ENCODE data around the gene RPL22. TPM values are rescaled to one million over a fixed set of nuclear protein-coding genes. Genes with fewer than 3 reads are reported as not detected.

RPL22 gene
- polyA plus RNA-seq, 3 donors: 62.6 to 97.2 (median 65.6) TPM

GRCh38 chr1:6168947-6169586, 30.3 kb downstream of the RPL22 start:
- Histone ChIP-seq H3K4me1 (ENCODE audit: control insufficient read depth in 1 of 2, insufficient read depth in 2 of 2, low read length in 2 of 2) (peaks cover 11 to 15% of the 10 kb centered on the region in 2 donors), H3K27ac (ENCODE audit: low read depth in 1 of 2, low read length in 2 of 2) (no peak overlapping the region), H4K20me1 (ENCODE audit: insufficient read depth, low read length) (no peaks in the 10 kb centered on the region), H2AFZ (ENCODE audit: insufficient read depth, low read depth, low read length, poor library complexity, severe bottlenecking) (no peak overlapping the region), H3K27me3 (ENCODE audit: control insufficient read depth in 2 of 2, insufficient read depth in 2 of 2, low read length in 2 of 2) (peaks cover 0 to 2% of the 10 kb centered on the region in 2 donors), H3K36me3 (replicated peaks in 1 of 2; ENCODE audit: control insufficient read depth in 1 of 2, insufficient read depth in 2 of 2, low read length in 2 of 2) (no peaks in the 10 kb centered on the region), H3K9me3 (replicated peaks in 1 of 2; ENCODE audit: control insufficient read depth in 1 of 2, insufficient read depth in 1 of 2, low read length in 2 of 2) (no peaks in the 10 kb centered on the region), H3K4me3 (replicated peaks in 1 of 3; ENCODE audit: low read depth in 2 of 3, low read length in 3 of 3) (no peak overlapping the region), H3K79me2 (ENCODE audit: insufficient read depth, low read length) (no peaks in the 10 kb centered on the region), H3K9ac (ENCODE audit: insufficient read depth, low read length, poor library complexity, severe bottlenecking) (no peak overlapping the region), H3K4me2 (replicated peaks; ENCODE audit: extremely low read depth, low read length, poor library complexity, severe bottlenecking) (no peak overlapping the region)
- peaks cover 5 to 22% (median 10%) of the 10 kb centered on the region in 3 donors for H3K27me3 Mint-ChIP-seq (ENCODE audit: low read depth in 3 of 3)
- H3K36me3 Mint-ChIP-seq: no peaks in the 10 kb centered on the region
- TF ChIP-seq CTCF (IDR thresholded peaks at IDR 0.05): no peak
- WGBS (ENCODE audit: insufficient coverage): 94% methylated on average over 11 of the region's 18 CpGs
- intact Hi-C loops (cut with micrococcal nuclease): no loop called here
- H3K27ac Mint-ChIP-seq: no peak overlapping the region
- peaks cover 0 to 6% (median 0%) of the 10 kb centered on the region in 7 donors for H3K9me3 Mint-ChIP-seq
- no peak for DNase-seq
- peaks cover 9% of the 10 kb centered on the region for H3K4me1 Mint-ChIP-seq
- no peak overlapping the region for H3K4me3 Mint-ChIP-seq

- Histone ChIP-seq H3K27ac (ENCODE audit: low read depth in 1 of 2, low read length in 2 of 2) (no peak overlapping the region), H3K36me3 (replicated peaks in 1 of 2; ENCODE audit: control insufficient read depth in 1 of 2, insufficient read depth in 2 of 2, low read length in 2 of 2) (no peaks in the 10 kb centered on the region), H3K4me2 (replicated peaks; ENCODE audit: extremely low read depth, low read length, poor library complexity, severe bottlenecking) (no peak overlapping the region), H4K20me1 (ENCODE audit: insufficient read depth, low read length) (no peaks in the 10 kb centered on the region), H3K4me3 (replicated peaks in 1 of 3; ENCODE audit: low read depth in 2 of 3, low read length in 3 of 3) (no peak overlapping the region), H3K9ac (ENCODE audit: insufficient read depth, low read length, poor library complexity, severe bottlenecking) (no peak overlapping the region), H2AFZ (ENCODE audit: insufficient read depth, low read depth, low read length, poor library complexity, severe bottlenecking) (no peak overlapping the region), H3K9me3 (replicated peaks in 1 of 2; ENCODE audit: control insufficient read depth in 1 of 2, insufficient read depth in 1 of 2, low read length in 2 of 2) (no peaks in the 10 kb centered on the region), H3K79me2 (ENCODE audit: insufficient read depth, low read length) (no peaks in the 10 kb centered on the region), H3K27me3 (ENCODE audit: control insufficient read depth in 2 of 2, insufficient read depth in 2 of 2, low read length in 2 of 2) (no peaks in the 10 kb centered on the region), H3K4me1 (ENCODE audit: control insufficient read depth in 1 of 2, insufficient read depth in 2 of 2, low read length in 2 of 2) (peaks cover 11 to 15% of the 10 kb centered on the region in 2 donors)
- intact Hi-C loops (cut with micrococcal nuclease): no loop called here
- TF ChIP-seq CTCF (IDR thresholded peaks at IDR 0.05): no peak
- no peak overlapping the region for H3K27ac Mint-ChIP-seq
- H3K36me3 Mint-ChIP-seq: no peaks in the 10 kb centered on the region
- H3K27me3 Mint-ChIP-seq (ENCODE audit: low read depth in 3 of 3): peaks cover 5 to 30% (median 9%) of the 10 kb centered on the region in 3 donors
- peaks cover 9% of the 10 kb centered on the region for H3K4me1 Mint-ChIP-seq
- WGBS (ENCODE audit: insufficient coverage): 76% methylated on average over 26 of the region's 34 CpGs
- DNase-seq: no peak
- H3K4me3 Mint-ChIP-seq: peak overlapping the region in 1 of 2 donors; percentile 6
- peaks cover 0 to 2% (median 0%) of the 10 kb centered on the region in 7 donors for H3K9me3 Mint-ChIP-seq
Measured at GRCh38 chr1:6167391-6168303, 31.7 kb downstream of the RPL22 start.
